Endothelial cell of umbilical vein (primary cell): ENCODE measurements around the gene OPCML. TPM values are rescaled to one million over a fixed set of nuclear protein-coding genes. Genes with fewer than 3 reads are reported as not detected.

Source experiments
- BruUV-seq: library from RNA; stranded (reverse); fragments of 400-500 nt; replicated peaks from 2 replicates; lab custom pipeline; 2021; lab: Mats Ljungman, UMichigan
- CTCF ChIA-PET: fragments of 300-600, 350-600 bp; sonication (Branson Sonifier 250); formaldehyde crosslinking; loops from one replicate; lab custom pipeline; 2021; ENCODE audit warnings: antibody characterized with exemption, inconsistent platforms; lab: Charles Lee
- POLR2A ChIA-PET: fragments of 300-600, 350-600 bp; sonication (Branson Sonifier 250); formaldehyde crosslinking; loops from one replicate; lab custom pipeline; 2021; ENCODE audit warnings: antibody characterized with exemption, inconsistent platforms; lab: Charles Lee
- DNase-seq: peaks from one replicate; pipeline ENCODE4 v3.0.0-alpha.2; 2011; ENCODE audit warnings: low read depth, low spot score
- FAIRE-seq: peaks from 2 replicates; lab custom pipeline; 2011; peaks lifted over from hg19 to GRCh38; lab: Jason Lieb, UNC
- H2AFZ ChIP-seq: 2 replicates; pipeline ENCODE4 v1.6.0; 2012; ENCODE audit warnings: low read depth, low read length, control low read depth, inconsistent platforms
- H3K27ac ChIP-seq: 2 replicates; pipeline ENCODE4 v1.5.1; 2011; ENCODE audit warnings: low read depth, mild to moderate bottlenecking, control low read depth, low read length, moderate library complexity; ENCODE audit not compliant: insufficient read depth
- H3K27me3 ChIP-seq, 2 experiments: 2 replicates each; pipeline versions ENCODE4 v1.6.0 to v1.6.1; 2011; ENCODE audit warnings: low read length in 2 of 2, mixed read lengths in 1 of 2; ENCODE audit not compliant: control insufficient read depth in 2 of 2, insufficient read depth in 2 of 2
- H3K36me3 ChIP-seq, 2 experiments: 2 replicates in 1 of 2; 3 replicates in 1 of 2; pipeline ENCODE4 v1.5.1; 2011; ENCODE audit warnings: low read length in 2 of 2, mild to moderate bottlenecking in 1 of 2, moderate library complexity in 1 of 2; ENCODE audit not compliant: control insufficient read depth in 2 of 2, insufficient read depth in 2 of 2; ENCODE audit errors: extremely low read depth in 1 of 2
- H3K4me1 ChIP-seq: 3 replicates; pipeline ENCODE4 v1.5.1; 2011; ENCODE audit warnings: mild to moderate bottlenecking, low read length; ENCODE audit not compliant: control insufficient read depth, insufficient read depth; ENCODE audit errors: extremely low read depth
- H3K4me2 ChIP-seq: 2 replicates; pipeline ENCODE4 v1.6.1; 2011; ENCODE audit warnings: low read length, control low read depth, mixed read lengths; ENCODE audit not compliant: insufficient read depth
- H3K4me3 ChIP-seq, 3 experiments: fragments of 200-600 bp in 1 of 3; sonication (generic), shearing (Covaris generic) in 1 of 3; replicated peaks in 1 of 3; 2 replicates each; pipeline ENCODE4 v1.5.1; 2011 to 2016; ENCODE audit warnings: control low read depth in 3 of 3, low read length in 3 of 3, mild to moderate bottlenecking in 2 of 3, inconsistent platforms in 1 of 3, low read depth in 1 of 3, moderate library complexity in 1 of 3; ENCODE audit not compliant: insufficient read depth in 1 of 3
- H3K79me2 ChIP-seq: 2 replicates; pipeline ENCODE4 v1.6.0; 2012; ENCODE audit warnings: low read length, inconsistent platforms; ENCODE audit not compliant: control insufficient read depth, insufficient read depth
- H3K9ac ChIP-seq: replicated peaks from 2 replicates; pipeline ENCODE3; 2011; ENCODE audit warnings: low read length, control low read depth; ENCODE audit not compliant: insufficient read depth; ENCODE audit errors: extremely low read depth
- H3K9me1 ChIP-seq: replicated peaks from 3 replicates; pipeline ENCODE4 v1.6.0; 2011; ENCODE audit warnings: mild to moderate bottlenecking, low read length; ENCODE audit not compliant: control insufficient read depth, insufficient read depth; ENCODE audit errors: extremely low read depth
- H3K9me3 ChIP-seq: replicated peaks from 2 replicates; pipeline ENCODE4 v1.5.1; 2012; ENCODE audit warnings: low read length, inconsistent platforms; ENCODE audit not compliant: control insufficient read depth, insufficient read depth
- H4K20me1 ChIP-seq: replicated peaks from 2 replicates; pipeline ENCODE3; 2011; ENCODE audit warnings: mild to moderate bottlenecking, low read length; ENCODE audit not compliant: control insufficient read depth, insufficient read depth; ENCODE audit errors: extremely low read depth
- CTCF ChIP-seq, 2 donors: IDR thresholded peaks; 1 replicate in 1 of 2; 2 replicates in 1 of 2; pipeline ENCODE4 v1.5.1; 2011; ENCODE audit warnings: low read length in 2 of 2, mild to moderate bottlenecking in 2 of 2, moderate library complexity in 2 of 2, control low read depth in 1 of 2, inconsistent platforms in 1 of 2, low read depth in 1 of 2; ENCODE audit not compliant: insufficient read depth in 1 of 2; ENCODE audit errors: extremely low read depth in 1 of 2
- EZH2 ChIP-seq: IDR thresholded peaks from 2 replicates; pipeline ENCODE4 v1.6.1; 2012; ENCODE audit warnings: borderline replicate concordance, low read depth, mild to moderate bottlenecking, moderate library complexity, low read length, inconsistent platforms; ENCODE audit not compliant: severe bottlenecking
- FOS ChIP-seq: IDR thresholded peaks from 2 replicates; pipeline ENCODE4 v1.6.1; 2011; ENCODE audit warnings: mild to moderate bottlenecking, low read length, moderate library complexity, borderline replicate concordance; ENCODE audit not compliant: insufficient read depth
- GATA2 ChIP-seq: IDR thresholded peaks from 2 replicates; pipeline ENCODE4 v1.7.0; 2011; ENCODE audit warnings: low read depth, mild to moderate bottlenecking, moderate library complexity, mixed read lengths, low read length; ENCODE audit not compliant: insufficient read length, insufficient read depth
- JUN ChIP-seq: IDR thresholded peaks from 2 replicates; pipeline ENCODE4 v1.6.1; 2011; ENCODE audit warnings: borderline replicate concordance, low read depth; ENCODE audit not compliant: insufficient read length, insufficient read depth
- MYC ChIP-seq: IDR thresholded peaks from one replicate; pipeline ENCODE4 v1.6.1; 2011; ENCODE audit warnings: mild to moderate bottlenecking, low read depth, low read length
- POLR2A ChIP-seq: IDR thresholded peaks from 2 replicates; pipeline ENCODE4 v1.6.1; 2012; ENCODE audit warnings: low read depth, mild to moderate bottlenecking, control low read depth, low read length
- POLR2AphosphoS5 ChIP-seq: IDR thresholded peaks from 2 replicates; pipeline ENCODE4 v1.6.1; 2012; ENCODE audit warnings: low read depth, mild to moderate bottlenecking, control low read depth, low read length, moderate library complexity; ENCODE audit not compliant: insufficient read depth
- dilution Hi-C: fragments of 300-500 bp; cut with MboI; formaldehyde crosslinking; loops from one replicate; pipeline ENCODE4 v1.15.0; 2019; ENCODE audit warnings: low sequenced_read_pairs; ENCODE audit not compliant: extremely low pct_ligation_motif_present
- intact Hi-C: fragments of 100-400 bp; cut with micrococcal nuclease; formaldehyde crosslinking; loops from one replicate; pipeline ENCODE4 v1.10.0; 2022
- polyA plus RNA-seq, 4 experiments: library from polyadenylated mRNA; depleted of rRNA in 3 of 4; stranded (reverse) in 3 of 4; unstranded in 1 of 4; fragments of >200 nt; gene quantifications; 2 replicates each; pipeline versions ENCODE4 v1.2.1 to v1.2.3, GENCODE V29; 2011 to 2012; ENCODE audit warnings: missing spikeins in 1 of 4
- total RNA-seq: library from RNA; stranded (reverse); gene quantifications from 2 replicates; pipeline ENCODE4 v1.2.3, GENCODE V29; 2021
- TF ChIP-seq, protein P1 (sequence below): IDR thresholded peaks from 2 replicates; pipeline ENCODE4 v1.6.1; 2011; ENCODE audit not compliant: insufficient read depth, insufficient read length

Gene OPCML
- total and polyA plus RNA-seq, 2 donors (not counting 3 experiments of a cell fraction or from before 2014, with no cell fraction given): not detected

- H3K36me3 ChIP-seq: no peaks in the 10 kb centered on the region
- dilution Hi-C loops: no loop called here
- H3K4me1 ChIP-seq: no peaks in the 10 kb centered on the region
- BruUV-seq: no TSS peak
- no peak overlapping the region for H3K9ac ChIP-seq
- DNase-seq (no peak), FAIRE-seq (no peak)
- POLR2A ChIA-PET: no interaction called here
- H3K27ac ChIP-seq: no peak overlapping the region
- no peaks in the 10 kb centered on the region for H4K20me1 ChIP-seq
- no peak overlapping the region for H2AFZ ChIP-seq
- H3K4me3 ChIP-seq: no peak overlapping the region
- H3K9me3 ChIP-seq: peaks cover 2% of the 10 kb centered on the region
- CTCF ChIA-PET: no interaction called here
- H3K9me1 ChIP-seq: no peaks in the 10 kb centered on the region
- TF ChIP-seq, protein P1, sequence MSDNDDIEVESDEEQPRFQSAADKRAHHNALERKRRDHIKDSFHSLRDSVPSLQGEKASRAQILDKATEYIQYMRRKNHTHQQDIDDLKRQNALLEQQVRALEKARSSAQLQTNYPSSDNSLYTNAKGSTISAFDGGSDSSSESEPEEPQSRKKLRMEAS: no peak
- TF ChIP-seq JUN (no peak), CTCF (IDR thresholded peaks at IDR 0.05; ENCODE audit: extremely low read depth in 1 of 2, insufficient read depth in 1 of 2, low read depth in 1 of 2, low read length in 2 of 2) (no peak), POLR2AphosphoS5 (no peak), FOS (no peak), POLR2A (no peak), MYC (no peak), GATA2 (no peak), EZH2 (no peak)
- H3K4me2 ChIP-seq: no peak overlapping the region
- H3K79me2 ChIP-seq: no peaks in the 10 kb centered on the region
- intact Hi-C loops: no loop called here
- H3K27me3 ChIP-seq: no peaks in the 10 kb centered on the region
Observed at GRCh38 chr11:132792341-132793140, 739.8 kb downstream of the OPCML start.
